CD4-positive, alpha-beta T cell (primary cell): Measurements from ENCODE around the gene SLC11A1. TPM values are rescaled to one million over a fixed set of nuclear protein-coding genes. Genes with fewer than 3 reads are reported as not detected.

ENCODE experiments used
- ATAC-seq: fragments of 200-7000 bp; cut with Tn5 transposase; one replicate; pipeline ENCODE4 v1.10.0; 2022; ENCODE audit warnings: mild to moderate bottlenecking; ENCODE audit not compliant: poor library complexity
- CTCF ChIA-PET: fragments of 350-600 bp; sonication (Branson Sonifier 250); formaldehyde crosslinking; loops from one replicate; lab custom pipeline; 2021; ENCODE audit warnings: antibody characterized with exemption, inconsistent platforms; lab: Charles Lee
- POLR2A ChIA-PET: fragments of 350-600 bp; sonication (Branson Sonifier 250); formaldehyde crosslinking; loops from one replicate; lab custom pipeline; 2021; ENCODE audit warnings: antibody characterized with exemption, inconsistent platforms; lab: Charles Lee
- DNase-seq, 14 experiments: peaks; one replicate each; pipeline ENCODE4 v3.0.0-alpha.2; 2013 to 2020; ENCODE audit warnings: mixed read lengths in 2 of 14
- H3K27ac ChIP-seq, 2 donors: one replicate each; pipeline versions ENCODE4 v1.5.1 to v1.7.0; 2013; ENCODE audit warnings: low read length in 2 of 2, low read depth in 1 of 2, mild to moderate bottlenecking in 1 of 2
- H3K27me3 ChIP-seq, 2 experiments: 1 replicate in 1 of 2; 2 replicates in 1 of 2; pipeline versions ENCODE4 v1.6.1 to v1.7.0; 2013; ENCODE audit warnings: low read length in 2 of 2, control low read depth in 1 of 2, mild to moderate bottlenecking in 1 of 2, moderate library complexity in 1 of 2; ENCODE audit not compliant: insufficient read depth in 2 of 2, control insufficient read depth in 1 of 2
- H3K36me3 ChIP-seq: one replicate; pipeline ENCODE4 v1.6.1; 2013; ENCODE audit warnings: low read length, control low read depth; ENCODE audit not compliant: insufficient read depth
- H3K4me1 ChIP-seq: one replicate; pipeline ENCODE4 v1.6.1; 2013; ENCODE audit warnings: low read length, control low read depth; ENCODE audit not compliant: insufficient read depth
- H3K4me3 ChIP-seq: one replicate; pipeline ENCODE4 v1.5.1; 2013; ENCODE audit warnings: mild to moderate bottlenecking, low read length, moderate library complexity
- H3K9me3 ChIP-seq, 2 experiments: 1 replicate in 1 of 2; 2 replicates in 1 of 2; pipeline versions ENCODE4 v1.6.1 to v1.7.0; 2013; ENCODE audit warnings: low read length in 2 of 2, mild to moderate bottlenecking in 2 of 2, control low read depth in 1 of 2, moderate library complexity in 1 of 2; ENCODE audit not compliant: control insufficient read depth in 1 of 2, insufficient read depth in 1 of 2
- H3K27ac Mint-ChIP-seq: one replicate; pipeline ENCODE4 v1.8.0; 2020; ENCODE audit warnings: mixed read lengths
- H3K27me3 Mint-ChIP-seq: one replicate; pipeline ENCODE4 v1.8.0; 2021; ENCODE audit warnings: mixed read lengths
- H3K36me3 Mint-ChIP-seq: one replicate; pipeline ENCODE4 v1.8.0; 2021; ENCODE audit warnings: low read depth, mixed read lengths
- H3K4me1 Mint-ChIP-seq: one replicate; pipeline ENCODE4 v1.8.0; 2021; ENCODE audit warnings: low read depth, mixed read lengths
- H3K4me3 Mint-ChIP-seq: one replicate; pipeline ENCODE4 v1.8.0; 2020; ENCODE audit warnings: mild to moderate bottlenecking, mixed read lengths
- H3K9me3 Mint-ChIP-seq: one replicate; pipeline ENCODE4 v1.8.0; 2020; ENCODE audit warnings: mixed read lengths
- intact Hi-C, 2 experiments: fragments of 100-400 bp; cut with DNase I in 1 of 2; cut with micrococcal nuclease in 1 of 2; formaldehyde crosslinking; loops; one replicate each; pipeline versions ENCODE4 v1.15.1 to v1.9.0; 2023 to 2025; cut with DNase I, micrococcal nuclease
- total RNA-seq, 174 experiments: library from RNA in 2 of 174; stranded (reverse) in 2 of 174; gene quantifications; one replicate each; pipeline ENCODE4 v1.2.3 and lab custom pipeline; 2021 to 2026
- TF ChIP-seq, protein P1 (sequence below): fragments of 200-600 bp; IDR thresholded peaks from one replicate; pipeline ENCODE4 v1.8.0; 2022; ENCODE audit warnings: antibody characterized with exemption, mild to moderate bottlenecking

SLC11A1 gene
- total RNA-seq, 2 experiments from 2014 or later: 4.9 to 6.3 TPM

DNA sequence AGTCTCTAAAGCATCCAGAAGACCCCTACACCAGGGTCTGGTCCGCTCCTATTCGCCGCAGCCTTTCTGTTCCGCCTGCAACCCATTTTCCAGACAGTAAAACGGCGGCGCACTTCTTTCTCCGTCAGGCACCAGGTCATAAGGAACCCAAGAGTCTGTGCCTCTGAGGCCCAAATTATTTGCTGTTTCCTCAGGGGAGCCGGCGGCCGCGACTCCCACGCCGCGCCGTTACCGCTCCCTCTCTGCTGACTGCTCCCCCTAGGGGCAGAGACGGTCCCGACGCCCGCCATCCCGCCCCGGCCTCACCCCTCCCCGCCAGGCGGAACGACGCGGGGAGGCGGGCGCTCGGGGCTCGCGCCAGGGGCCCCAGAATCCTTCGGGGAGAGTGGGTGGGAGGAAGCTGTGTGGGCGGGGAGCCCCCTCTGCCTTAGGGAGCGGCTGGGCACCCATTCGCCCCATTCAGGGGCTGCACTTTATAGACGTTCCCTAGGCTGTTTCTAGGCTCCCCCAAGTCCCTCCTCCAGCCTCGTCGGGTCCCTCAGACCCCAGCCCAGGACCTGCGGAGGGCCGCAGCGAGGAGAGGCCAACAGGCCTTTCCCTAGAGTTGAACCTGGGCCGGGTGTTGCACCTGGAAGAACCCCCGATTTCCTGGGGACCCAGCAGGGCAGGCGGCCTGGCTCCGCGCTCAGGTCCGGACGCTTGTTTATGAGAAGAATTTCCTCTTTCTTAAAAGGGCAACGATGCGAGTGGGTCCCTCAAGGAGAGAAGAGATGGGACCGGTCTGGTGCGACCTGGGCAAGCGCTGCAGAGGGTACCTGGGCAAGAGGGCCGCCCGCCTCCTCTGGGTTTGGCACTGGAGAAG is 14.0 kb downstream of the SLC11A1 start:
- CTCF ChIA-PET: interaction anchor here (0.6 to 3.2 kb wide), 22 partner anchors 8 to 314 kb away, joined by 3 to 22 read pairs (median 5); partner anchors contain the start of genes AAMP, CATIP, CXCR1 and PNKD
- no peaks in the 10 kb centered on the region for H3K9me3 Mint-ChIP-seq
- Histone ChIP-seq H3K27ac (peak overlapping the region; percentile 93 to 96), H3K9me3 (no peaks in the 10 kb centered on the region), H3K36me3 (no peaks in the 10 kb centered on the region), H3K4me1 (peaks cover 58% of the 10 kb centered on the region), H3K27me3 (no peaks in the 10 kb centered on the region), H3K4me3 (peak overlapping the region; percentile 71)
- intact Hi-C loops: loop anchor here (1.0 to 10.0 kb wide), 12 partner anchors 10 to 781 kb away; partner anchors contain the start of genes AAMP (in 2 of the 2), PNKD (in 2 of the 2), ARPC2 (in 1 of the 2) and CATIP (in 1 of the 2)
- no peaks in the 10 kb centered on the region for H3K27me3 Mint-ChIP-seq
- peak; percentile 67 for ATAC-seq
- peaks cover 23% of the 10 kb centered on the region for H3K36me3 Mint-ChIP-seq
- peaks cover 41% of the 10 kb centered on the region for H3K4me1 Mint-ChIP-seq
- H3K4me3 Mint-ChIP-seq: peak overlapping the region; percentile 94
- DNase-seq: peak; percentile 88 to 98 (median 93)
- POLR2A ChIA-PET: interaction anchor here (0.6 to 4.9 kb wide), 22 partner anchors 9 to 992 kb away, joined by 3 to 74 read pairs (median 6); partner anchors contain the start of genes AAMP, ARPC2, BCS1L and CATIP
- TF ChIP-seq, protein P1, sequence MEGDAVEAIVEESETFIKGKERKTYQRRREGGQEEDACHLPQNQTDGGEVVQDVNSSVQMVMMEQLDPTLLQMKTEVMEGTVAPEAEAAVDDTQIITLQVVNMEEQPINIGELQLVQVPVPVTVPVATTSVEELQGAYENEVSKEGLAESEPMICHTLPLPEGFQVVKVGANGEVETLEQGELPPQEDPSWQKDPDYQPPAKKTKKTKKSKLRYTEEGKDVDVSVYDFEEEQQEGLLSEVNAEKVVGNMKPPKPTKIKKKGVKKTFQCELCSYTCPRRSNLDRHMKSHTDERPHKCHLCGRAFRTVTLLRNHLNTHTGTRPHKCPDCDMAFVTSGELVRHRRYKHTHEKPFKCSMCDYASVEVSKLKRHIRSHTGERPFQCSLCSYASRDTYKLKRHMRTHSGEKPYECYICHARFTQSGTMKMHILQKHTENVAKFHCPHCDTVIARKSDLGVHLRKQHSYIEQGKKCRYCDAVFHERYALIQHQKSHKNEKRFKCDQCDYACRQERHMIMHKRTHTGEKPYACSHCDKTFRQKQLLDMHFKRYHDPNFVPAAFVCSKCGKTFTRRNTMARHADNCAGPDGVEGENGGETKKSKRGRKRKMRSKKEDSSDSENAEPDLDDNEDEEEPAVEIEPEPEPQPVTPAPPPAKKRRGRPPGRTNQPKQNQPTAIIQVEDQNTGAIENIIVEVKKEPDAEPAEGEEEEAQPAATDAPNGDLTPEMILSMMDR: peak; percentile 75
- H3K27ac Mint-ChIP-seq: peak overlapping the region; percentile 99

- CTCF ChIA-PET: interaction anchor here (0.6 to 3.2 kb wide), 22 partner anchors 7 to 313 kb away, joined by 3 to 22 read pairs (median 5); partner anchors contain the start of genes AAMP, CATIP, CXCR1 and PNKD
- Mint-ChIP-seq H3K27me3 (no peaks in the 10 kb centered on the region), H3K4me3 (peak overlapping the region; percentile 94), H3K36me3 (peaks cover 32% of the 10 kb centered on the region), H3K27ac (peak overlapping the region; percentile 99), H3K9me3 (no peaks in the 10 kb centered on the region), H3K4me1 (peaks cover 48% of the 10 kb centered on the region)
- DNase-seq: peak; percentile 58 to 92 (median 78)
- no peaks in the 10 kb centered on the region for H3K27me3 ChIP-seq
- TF ChIP-seq, protein P1: no peak
- H3K27ac ChIP-seq: peak overlapping the region; percentile 93 to 96
- H3K4me3 ChIP-seq: peak overlapping the region; percentile 71
- peaks cover 6% of the 10 kb centered on the region for H3K36me3 ChIP-seq
- peaks cover 66% of the 10 kb centered on the region for H3K4me1 ChIP-seq
- intact Hi-C loops: loop anchor here (1.0 to 10.0 kb wide), 10 partner anchors 9 to 780 kb away; partner anchors contain the start of genes AAMP (in 2 of the 2), PNKD (in 2 of the 2), ARPC2 (in 1 of the 2) and CATIP (in 1 of the 2)
- peak; percentile 28 for ATAC-seq
- POLR2A ChIA-PET: interaction anchor here (0.6 to 4.9 kb wide), 25 partner anchors 8 to 991 kb away, joined by 3 to 74 read pairs (median 4); partner anchors contain the start of genes AAMP, ANKZF1, ARPC2 and ATG9A
- no peaks in the 10 kb centered on the region for H3K9me3 ChIP-seq
Measured at GRCh38 chr2:218396688-218397462, 14.8 kb downstream of the SLC11A1 start.
